Measurements from ENCODE around the gene MITF. TPM values are rescaled to one million over a fixed set of nuclear protein-coding genes. Genes with fewer than 3 reads are reported as not detected.

MITF gene
- polyA plus RNA-seq, 1 of the 3 experiments (the other 2 are of a cell fraction): 1.7 TPM

- TF ChIP-seq, protein P1, sequence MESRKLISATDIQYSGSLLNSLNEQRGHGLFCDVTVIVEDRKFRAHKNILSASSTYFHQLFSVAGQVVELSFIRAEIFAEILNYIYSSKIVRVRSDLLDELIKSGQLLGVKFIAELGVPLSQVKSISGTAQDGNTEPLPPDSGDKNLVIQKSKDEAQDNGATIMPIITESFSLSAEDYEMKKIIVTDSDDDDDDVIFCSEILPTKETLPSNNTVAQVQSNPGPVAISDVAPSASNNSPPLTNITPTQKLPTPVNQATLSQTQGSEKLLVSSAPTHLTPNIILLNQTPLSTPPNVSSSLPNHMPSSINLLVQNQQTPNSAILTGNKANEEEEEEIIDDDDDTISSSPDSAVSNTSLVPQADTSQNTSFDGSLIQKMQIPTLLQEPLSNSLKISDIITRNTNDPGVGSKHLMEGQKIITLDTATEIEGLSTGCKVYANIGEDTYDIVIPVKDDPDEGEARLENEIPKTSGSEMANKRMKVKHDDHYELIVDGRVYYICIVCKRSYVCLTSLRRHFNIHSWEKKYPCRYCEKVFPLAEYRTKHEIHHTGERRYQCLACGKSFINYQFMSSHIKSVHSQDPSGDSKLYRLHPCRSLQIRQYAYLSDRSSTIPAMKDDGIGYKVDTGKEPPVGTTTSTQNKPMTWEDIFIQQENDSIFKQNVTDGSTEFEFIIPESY (IDR thresholded peaks at IDR 0.05; ENCODE audit: borderline replicate concordance, low read depth): no peak
- TF ChIP-seq JUND (IDR thresholded peaks at IDR 0.05) (no peak), NRF1 (IDR thresholded peaks at IDR 0.05; ENCODE audit: low read depth, low read length) (no peak)
Measured at GRCh38 chr3:69998759-69999139, 259.5 kb downstream of the MITF start (continued).

DNA sequence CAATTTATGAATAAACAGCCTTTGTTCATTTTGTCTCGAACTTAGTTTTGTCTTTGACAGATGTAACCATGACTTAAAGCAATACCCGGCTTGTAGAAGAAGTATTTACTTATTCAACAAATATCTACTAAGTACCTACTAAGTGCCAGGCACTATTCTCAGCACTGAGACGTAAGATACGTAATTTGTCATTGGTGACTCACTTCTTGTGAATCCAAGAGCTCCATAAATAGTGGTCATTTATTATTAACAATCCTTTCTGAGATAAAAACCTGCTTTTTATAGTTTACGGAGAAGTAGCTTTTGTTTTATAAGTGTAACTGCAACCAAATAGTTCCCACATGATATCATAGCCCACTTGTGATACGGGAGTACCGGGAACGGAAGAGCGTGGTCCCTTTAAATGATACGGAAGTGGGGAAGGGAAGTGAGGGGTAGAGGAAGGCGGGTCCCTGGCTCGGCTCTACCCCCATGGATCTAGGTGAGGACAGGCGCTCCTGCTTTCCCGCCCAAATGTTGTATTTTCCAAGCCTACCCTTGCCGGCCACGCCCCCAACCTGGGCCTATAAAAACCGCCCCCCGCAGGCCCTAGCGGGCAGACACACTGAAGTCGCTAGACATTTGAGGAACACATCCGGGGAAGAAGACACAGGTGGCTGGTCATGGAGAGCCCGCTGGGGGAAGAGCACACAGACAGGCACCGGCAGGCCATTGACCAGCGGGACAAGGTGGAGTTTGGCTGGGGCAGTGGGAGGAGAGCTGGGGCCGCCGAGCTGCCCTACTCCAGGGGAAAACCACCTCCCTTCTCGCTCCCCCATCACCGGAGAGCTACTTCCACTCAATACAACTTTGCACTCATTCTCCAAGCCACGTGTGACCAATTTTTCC, 260.1 kb downstream of the MITF start, which contains the start of gene SAMMSON:
Gene SAMMSON, plus strand, starts transcription at position 594 of the 888 bp plus-strand sequence.
- Histone ChIP-seq H3K4me3 (ENCODE audit: low read depth in 2 of 2, low read length in 1 of 2) (peak within 1 kb of the TSS in 1 of 2 experiments; percentile 24; a peak in 1 of 4 replicates), H3K4me1 (ENCODE audit: control insufficient read depth in 1 of 2, insufficient read depth in 2 of 2, low read depth in 1 of 2, low read length in 1 of 2) (peaks cover 0 to 12% of the 10 kb centered on the region in 2 experiments; a peak in 3 of 4 replicates), H3K27me3 (ENCODE audit: insufficient read depth) (no peaks in the 10 kb centered on the region), H3K79me2 (ENCODE audit: insufficient read depth) (no peaks in the 10 kb centered on the region), H3K36me3 (replicated peaks in 1 of 2; ENCODE audit: control insufficient read depth in 1 of 2, insufficient read depth in 2 of 2, low read length in 1 of 2) (no peaks in the 10 kb centered on the region), H3K9ac (no peak within 1 kb of the TSS), H3K4me2 (peak within 1 kb of the TSS; percentile 36; the same call in 1 of the 2 replicates), H3K9me3 (no peaks in the 10 kb centered on the region), H3K9me2 (no peaks in the 10 kb centered on the region), H3F3A (replicated peaks; ENCODE audit: insufficient read depth) (peaks cover 7% of the 10 kb centered on the region), H2AFZ (ENCODE audit: low read depth) (no peak within 1 kb of the TSS; the same call in 1 of the 2 replicates), H4K20me1 (ENCODE audit: insufficient read depth) (no peaks in the 10 kb centered on the region), H3K27ac (ENCODE audit: low read depth in 2 of 2, low read length in 1 of 2) (peak within 1 kb of the TSS in 1 of 2 experiments; percentile 62; a peak in 1 of 4 replicates)
- POLR2A ChIA-PET: no interaction called here
- 71% methylated on average over 29 of the region's 29 CpGs for WGBS (ENCODE audit: low lambda C conversion rate)
- peak; percentile 47; the same call in 1 of the 2 replicates for TF ChIP-seq FOSL2 (IDR thresholded peaks at IDR 0.05; ENCODE audit: borderline replicate concordance, low read depth)
- TF ChIP-seq EP300 (IDR thresholded peaks at IDR 0.05; ENCODE audit: borderline replicate concordance in 1 of 2, low read depth in 1 of 2, low read length in 1 of 2): peak in 1 of 2 experiments; percentile 35; a peak in 1 of 4 replicates
- 0 out of 2 replicates have a peak, but pooled peaks have one; percentile 6 for TF ChIP-seq MEF2A (IDR thresholded peaks at IDR 0.05; ENCODE audit: borderline replicate concordance, low read depth)
- no peak for TF ChIP-seq RFX5 (IDR thresholded peaks at IDR 0.05; ENCODE audit: low read length)
- no peak for TF ChIP-seq NFIC (IDR thresholded peaks at IDR 0.05; ENCODE audit: borderline replicate concordance)
- TF ChIP-seq JUND (IDR thresholded peaks at IDR 0.05): peak; percentile 15; the same call in 1 of the 2 replicates
- TF ChIP-seq, protein P2, sequence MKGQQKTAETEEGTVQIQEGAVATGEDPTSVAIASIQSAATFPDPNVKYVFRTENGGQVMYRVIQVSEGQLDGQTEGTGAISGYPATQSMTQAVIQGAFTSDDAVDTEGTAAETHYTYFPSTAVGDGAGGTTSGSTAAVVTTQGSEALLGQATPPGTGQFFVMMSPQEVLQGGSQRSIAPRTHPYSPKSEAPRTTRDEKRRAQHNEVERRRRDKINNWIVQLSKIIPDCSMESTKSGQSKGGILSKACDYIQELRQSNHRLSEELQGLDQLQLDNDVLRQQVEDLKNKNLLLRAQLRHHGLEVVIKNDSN (IDR thresholded peaks at IDR 0.05; ENCODE audit: borderline replicate concordance, low read depth): no peak
- TF ChIP-seq ELF1 (IDR thresholded peaks at IDR 0.05): 0 out of 2 replicates have a peak, but pooled peaks have one; percentile 35
- peak; percentile 57 for TF ChIP-seq TCF12 (IDR thresholded peaks at IDR 0.05)
- TF ChIP-seq POLR2AphosphoS5 (IDR thresholded peaks at IDR 0.05; ENCODE audit: low read depth, low read length): no peak
- no peak for TF ChIP-seq TAF1 (IDR thresholded peaks at IDR 0.05; ENCODE audit: borderline replicate concordance, low read depth, low read length)
- no peak for TF ChIP-seq YY1 (IDR thresholded peaks at IDR 0.05; ENCODE audit: low read depth)
- TF ChIP-seq GABPA (IDR thresholded peaks at IDR 0.05; ENCODE audit: low read depth): peak; percentile 43; the same call in 1 of the 2 replicates
- DNase-seq: no peak
- CTCF ChIA-PET: no interaction called here
